PFSK-1 (cell line): ENCODE measurements around the gene GABPA.

Source experiments
- FOXP2 ChIP-seq: optimal IDR thresholded peaks from 2 replicates; pipeline ENCODE3; 2011; ENCODE audit warnings: borderline replicate concordance, control low read depth, inconsistent platforms; ENCODE audit not compliant: insufficient read depth; ENCODE audit errors: extremely low read length, extremely low read depth
- POLR2AphosphoS5 ChIP-seq: IDR thresholded peaks from 2 replicates; pipeline ENCODE4 v1.6.1; 2012; ENCODE audit warnings: low read depth, mild to moderate bottlenecking, control low read depth, low read length, moderate library complexity
- SIN3A ChIP-seq: IDR thresholded peaks from 2 replicates; pipeline ENCODE4 v1.6.1; 2012; ENCODE audit warnings: mild to moderate bottlenecking, low read length, moderate library complexity, borderline replicate concordance; ENCODE audit not compliant: insufficient read depth
- TAF1 ChIP-seq: IDR thresholded peaks from 2 replicates; pipeline ENCODE4 v1.6.1; 2012; ENCODE audit warnings: low read length, control low read depth, borderline replicate concordance; ENCODE audit not compliant: insufficient read depth
- TF ChIP-seq, protein P1 (sequence below), 2 experiments: IDR thresholded peaks; 2 replicates each; pipeline versions ENCODE4 v1.6.1 to v1.8.0; 2011 to 2012; ENCODE audit warnings: low read depth in 2 of 2, low read length in 2 of 2, control low read depth in 1 of 2, inconsistent platforms in 1 of 2, mild to moderate bottlenecking in 1 of 2, moderate library complexity in 1 of 2; ENCODE audit not compliant: insufficient read depth in 1 of 2

The GABPA gene

GRCh38 chr21:25759573-25759972 is 24.8 kb downstream of the GABPA start:
- TF ChIP-seq, protein P1, sequence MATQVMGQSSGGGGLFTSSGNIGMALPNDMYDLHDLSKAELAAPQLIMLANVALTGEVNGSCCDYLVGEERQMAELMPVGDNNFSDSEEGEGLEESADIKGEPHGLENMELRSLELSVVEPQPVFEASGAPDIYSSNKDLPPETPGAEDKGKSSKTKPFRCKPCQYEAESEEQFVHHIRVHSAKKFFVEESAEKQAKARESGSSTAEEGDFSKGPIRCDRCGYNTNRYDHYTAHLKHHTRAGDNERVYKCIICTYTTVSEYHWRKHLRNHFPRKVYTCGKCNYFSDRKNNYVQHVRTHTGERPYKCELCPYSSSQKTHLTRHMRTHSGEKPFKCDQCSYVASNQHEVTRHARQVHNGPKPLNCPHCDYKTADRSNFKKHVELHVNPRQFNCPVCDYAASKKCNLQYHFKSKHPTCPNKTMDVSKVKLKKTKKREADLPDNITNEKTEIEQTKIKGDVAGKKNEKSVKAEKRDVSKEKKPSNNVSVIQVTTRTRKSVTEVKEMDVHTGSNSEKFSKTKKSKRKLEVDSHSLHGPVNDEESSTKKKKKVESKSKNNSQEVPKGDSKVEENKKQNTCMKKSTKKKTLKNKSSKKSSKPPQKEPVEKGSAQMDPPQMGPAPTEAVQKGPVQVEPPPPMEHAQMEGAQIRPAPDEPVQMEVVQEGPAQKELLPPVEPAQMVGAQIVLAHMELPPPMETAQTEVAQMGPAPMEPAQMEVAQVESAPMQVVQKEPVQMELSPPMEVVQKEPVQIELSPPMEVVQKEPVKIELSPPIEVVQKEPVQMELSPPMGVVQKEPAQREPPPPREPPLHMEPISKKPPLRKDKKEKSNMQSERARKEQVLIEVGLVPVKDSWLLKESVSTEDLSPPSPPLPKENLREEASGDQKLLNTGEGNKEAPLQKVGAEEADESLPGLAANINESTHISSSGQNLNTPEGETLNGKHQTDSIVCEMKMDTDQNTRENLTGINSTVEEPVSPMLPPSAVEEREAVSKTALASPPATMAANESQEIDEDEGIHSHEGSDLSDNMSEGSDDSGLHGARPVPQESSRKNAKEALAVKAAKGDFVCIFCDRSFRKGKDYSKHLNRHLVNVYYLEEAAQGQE (IDR thresholded peaks at IDR 0.05; ENCODE audit: insufficient read depth in 1 of 2, low read depth in 2 of 2, low read length in 2 of 2): no peak
- no peak for TF ChIP-seq TAF1
- TF ChIP-seq POLR2AphosphoS5: no peak
- no peak for TF ChIP-seq FOXP2
- no peak for TF ChIP-seq SIN3A

GRCh38 chr21:25760061-25760460 is 25.3 kb downstream of the GABPA start:
- TF ChIP-seq FOXP2 (no peak), POLR2AphosphoS5 (no peak), SIN3A (no peak), TAF1 (no peak)
- TF ChIP-seq, protein P1 (IDR thresholded peaks at IDR 0.05; ENCODE audit: insufficient read depth in 1 of 2, low read depth in 2 of 2, low read length in 2 of 2): no peak

GRCh38 chr21:25760677-25761076 is 25.9 kb downstream of the GABPA start:
- no peak for TF ChIP-seq TAF1
- TF ChIP-seq SIN3A: no peak
- no peak for TF ChIP-seq POLR2AphosphoS5
- no peak for TF ChIP-seq FOXP2
- TF ChIP-seq, protein P1 (IDR thresholded peaks at IDR 0.05; ENCODE audit: insufficient read depth in 1 of 2, low read depth in 2 of 2, low read length in 2 of 2): no peak

DNA sequence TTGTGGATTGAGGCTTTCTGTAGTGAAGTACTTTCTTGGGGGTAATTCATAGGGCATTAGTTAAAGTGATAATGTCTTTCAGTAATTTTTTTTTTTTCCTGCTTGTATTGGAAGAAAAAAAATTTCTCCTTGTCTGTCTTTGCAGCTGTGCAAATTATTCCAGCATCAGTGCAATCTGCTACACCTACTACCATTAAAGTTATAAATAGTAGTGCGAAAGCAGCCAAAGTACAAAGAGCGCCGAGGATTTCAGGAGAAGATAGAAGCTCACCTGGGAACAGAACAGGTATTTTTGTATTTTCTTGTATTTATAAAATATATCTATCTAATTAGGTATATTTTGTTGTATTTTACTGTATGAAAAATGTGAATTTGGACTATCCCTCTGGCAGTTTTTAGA is 29.3 kb downstream of the GABPA start:
- TF ChIP-seq SIN3A: no peak
- no peak for TF ChIP-seq POLR2AphosphoS5
- TF ChIP-seq TAF1: no peak
- TF ChIP-seq, protein P1 (IDR thresholded peaks at IDR 0.05; ENCODE audit: insufficient read depth in 1 of 2, low read depth in 2 of 2, low read length in 2 of 2): no peak
- TF ChIP-seq FOXP2: no peak

DNA sequence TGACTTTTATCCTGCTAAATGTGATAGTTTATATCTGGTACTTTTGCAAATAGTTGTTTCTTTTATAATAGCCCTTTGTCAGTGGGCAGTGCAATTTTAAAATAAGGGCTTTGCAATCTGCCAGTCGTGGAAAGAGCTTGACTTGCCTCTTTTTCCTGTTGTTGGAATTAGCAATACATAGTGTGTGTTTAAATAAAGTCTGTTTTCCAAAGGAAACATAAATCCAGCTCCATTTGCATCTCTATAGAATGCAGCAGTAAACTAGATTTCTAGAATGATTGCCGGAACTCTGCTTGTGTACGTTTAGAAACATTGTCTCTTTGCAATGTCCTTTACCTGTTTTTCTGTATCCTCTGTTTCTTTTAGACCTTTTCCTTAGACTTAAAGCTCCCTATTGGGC is 33.1 kb downstream of the GABPA start:
- TF ChIP-seq, protein P1 (IDR thresholded peaks at IDR 0.05; ENCODE audit: insufficient read depth in 1 of 2, low read depth in 2 of 2, low read length in 2 of 2): no peak
- TF ChIP-seq FOXP2: no peak
- TF ChIP-seq POLR2AphosphoS5: no peak
- no peak for TF ChIP-seq TAF1
- no peak for TF ChIP-seq SIN3A
